Ovary (tissue), 3 donors: Measurements from ENCODE around the gene ADGRF1.

ENCODE experiments used
- CTCF ChIP-seq, 3 donors: fragments of 450-650 bp in 2 of 3; fragments of 200-600 bp in 1 of 3; IDR thresholded peaks; one replicate each; pipeline versions ENCODE4 v1.5.1 to v1.8.0; 2016 to 2022; ENCODE audit warnings: antibody characterized with exemption in 3 of 3, mild to moderate bottlenecking in 1 of 3
- EP300 ChIP-seq: sonication (generic); formaldehyde crosslinking; IDR thresholded peaks from one replicate; pipeline ENCODE4 v1.6.1; 2017; ENCODE audit warnings: antibody characterized with exemption
- POLR2A ChIP-seq: fragments of 450-650 bp; IDR thresholded peaks from one replicate; pipeline ENCODE4 v1.6.1; 2017; ENCODE audit warnings: antibody characterized with exemption, mild to moderate bottlenecking, moderate library complexity
- donor health status: DM: no; HTN: no; CAD: no.

GRCh38 chr6:47078991-47079390 is 36.9 kb upstream of the ADGRF1 start:
- no peak for TF ChIP-seq POLR2A
- TF ChIP-seq CTCF (IDR thresholded peaks at IDR 0.05) = no peak
- TF ChIP-seq EP300 = no peak
